ENCODE results near the gene RNF217. TPM values are rescaled to one million over a fixed set of nuclear protein-coding genes. Genes with fewer than 3 reads are reported as not detected.

RNF217 gene
- total RNA-seq, 1 experiment from 2014 or later, result 37.7 TPM

- no TSS peak for BruUV-seq (replicated peaks)
- Histone ChIP-seq H3K36me3 (ENCODE audit: control insufficient read depth, insufficient read depth, low read length) (no peaks in the 10 kb centered on the region), H3K27me3 (ENCODE audit: control insufficient read depth, insufficient read depth, low read length) (no peaks in the 10 kb centered on the region), H3K9me3 (ENCODE audit: control insufficient read depth, insufficient read depth, low read depth, low read length) (peaks cover 16% of the 10 kb centered on the region; the same call in 1 of the 2 replicates), H3K4me1 (ENCODE audit: control insufficient read depth, insufficient read depth, low read length) (no peaks in the 10 kb centered on the region), H3K27ac (ENCODE audit: low read length) (no peak overlapping the region), H3K4me3 (ENCODE audit: low read depth in 2 of 2, low read length in 2 of 2) (no peak overlapping the region)
- POLR2A ChIA-PET, result no interaction called here
- ATAC-seq (no peak), DNase-seq (ENCODE audit: low read depth, low spot score) (no peak)
- TF ChIP-seq REST (IDR thresholded peaks at IDR 0.05; ENCODE audit: insufficient read depth in 1 of 2, low read depth in 2 of 2, low read length in 1 of 2) (no peak), SIN3A (IDR thresholded peaks at IDR 0.05; ENCODE audit: borderline replicate concordance, insufficient read depth, low read depth, low read length) (no peak), TCF7L2 (IDR thresholded peaks at IDR 0.05; ENCODE audit: low read depth, low read length) (no peak), CTCF (IDR thresholded peaks at IDR 0.05) (no peak)
- intact Hi-C loops (cut with micrococcal nuclease; ENCODE audit: unreplicated experiment), result no loop called here
- CTCF ChIA-PET, result no interaction called here
- in situ Hi-C loops (cut with HindIII; ENCODE audit: low pct_unique_long_range_greater_than_20kb, low sequenced_read_pairs), result no loop called here
Observed at GRCh38 chr6:124974771-124975377, 12.6 kb downstream of the RNF217 start.

GRCh38 chr6:124977067-124977908 lies 15.1 kb downstream of the RNF217 start:
- POLR2A ChIA-PET, result no interaction called here
- intact Hi-C loops (cut with micrococcal nuclease; ENCODE audit: unreplicated experiment) (no loop called here), in situ Hi-C loops (cut with HindIII; ENCODE audit: low pct_unique_long_range_greater_than_20kb, low sequenced_read_pairs) (no loop called here)
- no TSS peak for BruUV-seq (replicated peaks)
- DNase-seq (ENCODE audit: low read depth, low spot score), result no peak
- no peaks in the 10 kb centered on the region for H3K27me3 ChIP-seq (ENCODE audit: control insufficient read depth, insufficient read depth, low read length)
- H3K9me3 ChIP-seq (ENCODE audit: control insufficient read depth, insufficient read depth, low read depth, low read length), result peaks cover 16% of the 10 kb centered on the region; the same call in 1 of the 2 replicates
- no peak for ATAC-seq
- CTCF ChIA-PET, result no interaction called here
- no peaks in the 10 kb centered on the region for H3K4me1 ChIP-seq (ENCODE audit: control insufficient read depth, insufficient read depth, low read length)
- no peak for TF ChIP-seq SIN3A (IDR thresholded peaks at IDR 0.05; ENCODE audit: borderline replicate concordance, insufficient read depth, low read depth, low read length)
- no peak overlapping the region for H3K4me3 ChIP-seq (ENCODE audit: low read depth in 2 of 2, low read length in 2 of 2)
- H3K36me3 ChIP-seq (ENCODE audit: control insufficient read depth, insufficient read depth, low read length), result no peaks in the 10 kb centered on the region
- no peak overlapping the region for H3K27ac ChIP-seq (ENCODE audit: low read length)
